ENCODE measurements around the gene SIRPB2.

GRCh38 chr20:1465470-1466210, 25.6 kb downstream of the SIRPB2 start:
- no peak for TF ChIP-seq POLR2A (IDR thresholded peaks at IDR 0.05)
- TF ChIP-seq, protein P1, sequence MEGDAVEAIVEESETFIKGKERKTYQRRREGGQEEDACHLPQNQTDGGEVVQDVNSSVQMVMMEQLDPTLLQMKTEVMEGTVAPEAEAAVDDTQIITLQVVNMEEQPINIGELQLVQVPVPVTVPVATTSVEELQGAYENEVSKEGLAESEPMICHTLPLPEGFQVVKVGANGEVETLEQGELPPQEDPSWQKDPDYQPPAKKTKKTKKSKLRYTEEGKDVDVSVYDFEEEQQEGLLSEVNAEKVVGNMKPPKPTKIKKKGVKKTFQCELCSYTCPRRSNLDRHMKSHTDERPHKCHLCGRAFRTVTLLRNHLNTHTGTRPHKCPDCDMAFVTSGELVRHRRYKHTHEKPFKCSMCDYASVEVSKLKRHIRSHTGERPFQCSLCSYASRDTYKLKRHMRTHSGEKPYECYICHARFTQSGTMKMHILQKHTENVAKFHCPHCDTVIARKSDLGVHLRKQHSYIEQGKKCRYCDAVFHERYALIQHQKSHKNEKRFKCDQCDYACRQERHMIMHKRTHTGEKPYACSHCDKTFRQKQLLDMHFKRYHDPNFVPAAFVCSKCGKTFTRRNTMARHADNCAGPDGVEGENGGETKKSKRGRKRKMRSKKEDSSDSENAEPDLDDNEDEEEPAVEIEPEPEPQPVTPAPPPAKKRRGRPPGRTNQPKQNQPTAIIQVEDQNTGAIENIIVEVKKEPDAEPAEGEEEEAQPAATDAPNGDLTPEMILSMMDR (IDR thresholded peaks at IDR 0.05 in 4 of 5, conservative IDR thresholded peaks at IDR 0.05 in 1 of 5), result no peak
